ENCODE data around the gene GPR132.

The GPR132 gene

DNA sequence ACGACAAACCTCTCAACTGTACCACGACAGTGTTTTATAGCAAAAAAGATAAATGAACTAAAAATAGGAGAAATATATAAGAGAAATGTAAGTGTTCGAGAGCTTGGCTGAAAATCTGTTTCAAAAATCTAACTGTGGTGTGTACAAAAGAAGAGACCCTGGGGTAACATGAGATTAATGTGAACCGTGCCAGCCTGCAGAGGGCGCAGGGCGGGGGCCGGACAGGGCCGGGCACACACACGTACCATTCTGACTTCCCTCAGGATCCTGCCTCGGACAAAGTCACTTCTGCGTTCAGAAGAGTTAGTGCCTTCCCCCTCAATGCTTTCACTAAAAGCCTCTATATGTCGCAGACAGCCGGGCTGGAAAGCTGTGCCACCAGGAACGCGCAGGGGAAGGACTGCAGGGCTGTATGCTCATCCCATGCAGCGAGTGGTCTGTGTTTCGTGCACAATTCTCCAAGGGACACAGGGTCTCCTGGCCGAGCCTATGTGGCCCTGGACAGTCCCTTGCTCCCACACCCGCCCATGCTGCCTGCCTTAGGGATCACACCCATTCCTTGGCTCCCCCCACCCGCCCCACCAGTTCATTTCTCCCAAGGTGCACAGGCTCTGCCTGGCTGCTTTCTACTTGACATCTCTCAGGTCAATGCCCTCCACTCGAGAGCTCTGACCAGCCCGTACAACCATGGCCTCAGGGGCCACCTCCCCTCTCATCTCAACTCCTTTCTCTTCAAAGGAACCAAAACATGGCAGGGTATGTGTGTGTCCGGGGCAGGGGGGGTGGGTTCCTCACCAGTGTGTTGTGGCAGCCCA, 52.9 kb downstream of the GPR132 start:
- Histone ChIP-seq H3K27ac (ENCODE audit: insufficient read depth, low read length, poor library complexity, severe bottlenecking) (no peak overlapping the region), H3K9me3 (ENCODE audit: control insufficient read depth, low read length) (no peaks in the 10 kb centered on the region), H3K4me3 (ENCODE audit: insufficient read depth, low read depth, low read length, poor library complexity, severe bottlenecking) (no peak overlapping the region), H3K27me3 (replicated peaks; ENCODE audit: control insufficient read depth, insufficient read depth, low read length, poor library complexity, severe bottlenecking) (no peaks in the 10 kb centered on the region), H3K36me3 (ENCODE audit: control insufficient read depth, insufficient read depth, low read length) (peaks cover 26% of the 10 kb centered on the region), H3K4me1 (ENCODE audit: control insufficient read depth, insufficient read depth, low read length, poor library complexity, severe bottlenecking) (peaks cover 9% of the 10 kb centered on the region)
- no peak for DNase-seq

DNA sequence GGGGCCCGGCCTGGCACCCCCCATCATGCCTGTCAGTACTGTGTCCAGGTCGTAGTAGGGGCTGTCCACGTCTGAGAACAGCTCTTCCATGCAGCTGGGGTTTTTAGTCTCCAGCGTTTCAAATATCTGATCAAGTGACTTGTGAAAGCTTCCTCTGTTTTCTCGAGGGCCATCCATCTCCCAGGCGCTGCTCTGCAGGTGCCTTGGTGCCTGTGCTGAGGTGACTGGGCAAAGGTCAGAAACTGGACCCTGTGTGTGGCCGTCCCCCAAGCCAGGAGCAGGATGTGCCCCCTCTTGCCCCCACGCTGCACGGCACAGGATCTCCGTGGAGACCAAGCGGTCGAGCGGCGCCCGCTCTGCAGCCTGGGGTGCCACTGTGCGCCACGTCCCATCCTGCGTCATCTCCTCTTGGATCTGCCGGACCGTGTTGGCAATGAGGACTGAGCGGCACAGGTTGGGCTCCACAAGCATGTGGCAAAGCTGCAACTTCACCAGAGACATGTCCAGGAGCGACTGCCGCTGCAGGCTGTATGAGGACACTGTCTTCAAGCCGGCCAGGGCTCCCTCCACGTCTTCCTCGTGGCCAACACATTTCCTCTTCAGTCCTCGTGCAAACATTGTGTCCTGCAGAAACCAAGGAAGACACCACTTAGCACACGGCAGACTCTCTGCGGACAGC, 53.8 kb downstream of the GPR132 start:
- Histone ChIP-seq H3K27ac (ENCODE audit: insufficient read depth, low read length, poor library complexity, severe bottlenecking) (no peak overlapping the region), H3K27me3 (replicated peaks; ENCODE audit: control insufficient read depth, insufficient read depth, low read length, poor library complexity, severe bottlenecking) (no peaks in the 10 kb centered on the region), H3K9me3 (ENCODE audit: control insufficient read depth, low read length) (no peaks in the 10 kb centered on the region), H3K4me1 (ENCODE audit: control insufficient read depth, insufficient read depth, low read length, poor library complexity, severe bottlenecking) (peaks cover 9% of the 10 kb centered on the region), H3K36me3 (ENCODE audit: control insufficient read depth, insufficient read depth, low read length) (peaks cover 26% of the 10 kb centered on the region), H3K4me3 (ENCODE audit: insufficient read depth, low read depth, low read length, poor library complexity, severe bottlenecking) (no peak overlapping the region)
- DNase-seq, result no peak

DNA sequence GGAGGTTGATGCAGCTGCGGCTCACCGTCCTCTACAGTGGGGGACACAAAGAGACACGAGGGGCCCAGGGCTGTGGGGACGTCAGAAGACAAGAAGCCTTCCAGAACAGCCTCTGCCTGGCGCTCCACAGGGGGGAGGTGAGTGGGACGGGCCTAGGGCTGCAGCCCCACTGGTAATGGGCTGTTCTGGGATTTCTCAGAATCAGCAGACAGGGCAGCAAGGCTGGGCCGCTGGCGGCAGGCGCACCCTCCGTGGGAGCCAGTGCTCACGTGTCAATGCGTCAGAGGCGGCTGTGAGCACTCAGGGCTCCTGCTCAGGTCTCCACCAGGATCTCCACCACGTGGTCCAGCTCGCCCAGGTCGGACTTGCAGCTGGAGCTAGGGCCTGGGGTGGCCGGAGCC, 54.3 kb downstream of the GPR132 start:
- H3K4me1 ChIP-seq (ENCODE audit: control insufficient read depth, insufficient read depth, low read length, poor library complexity, severe bottlenecking), result peaks cover 9% of the 10 kb centered on the region
- H3K36me3 ChIP-seq (ENCODE audit: control insufficient read depth, insufficient read depth, low read length), result peaks cover 26% of the 10 kb centered on the region
- H3K4me3 ChIP-seq (ENCODE audit: insufficient read depth, low read depth, low read length, poor library complexity, severe bottlenecking), result no peak overlapping the region
- H3K9me3 ChIP-seq (ENCODE audit: control insufficient read depth, low read length), result no peaks in the 10 kb centered on the region
- DNase-seq, result no peak
- no peak overlapping the region for H3K27ac ChIP-seq (ENCODE audit: insufficient read depth, low read length, poor library complexity, severe bottlenecking)
- H3K27me3 ChIP-seq (replicated peaks; ENCODE audit: control insufficient read depth, insufficient read depth, low read length, poor library complexity, severe bottlenecking), result no peaks in the 10 kb centered on the region

DNA sequence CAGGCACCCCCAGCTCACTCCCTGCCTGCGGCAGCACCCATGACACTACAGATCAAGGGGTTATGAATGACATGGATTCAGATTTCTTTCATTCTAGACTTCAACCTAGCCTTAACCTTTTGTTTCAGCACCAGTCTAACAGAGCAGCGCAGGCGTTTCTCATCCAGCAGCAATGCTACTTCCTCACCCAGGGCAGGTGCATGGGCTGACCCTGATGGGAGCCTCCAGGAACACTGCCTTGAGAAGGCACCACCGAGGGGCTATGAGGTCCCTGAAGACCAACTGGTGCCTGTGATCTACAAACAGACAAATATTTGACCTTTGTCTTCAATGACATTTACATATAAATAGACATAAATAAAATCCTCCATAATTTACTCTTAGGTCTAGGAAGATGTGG, 55.1 kb downstream of the GPR132 start:
- no peak overlapping the region for H3K4me3 ChIP-seq (ENCODE audit: insufficient read depth, low read depth, low read length, poor library complexity, severe bottlenecking)
- peaks cover 9% of the 10 kb centered on the region for H3K4me1 ChIP-seq (ENCODE audit: control insufficient read depth, insufficient read depth, low read length, poor library complexity, severe bottlenecking)
- H3K36me3 ChIP-seq (ENCODE audit: control insufficient read depth, insufficient read depth, low read length), result peaks cover 26% of the 10 kb centered on the region
- no peak for DNase-seq
- H3K27me3 ChIP-seq (replicated peaks; ENCODE audit: control insufficient read depth, insufficient read depth, low read length, poor library complexity, severe bottlenecking), result no peaks in the 10 kb centered on the region
- H3K27ac ChIP-seq (ENCODE audit: insufficient read depth, low read length, poor library complexity, severe bottlenecking), result no peak overlapping the region
- H3K9me3 ChIP-seq (ENCODE audit: control insufficient read depth, low read length), result no peaks in the 10 kb centered on the region

DNA sequence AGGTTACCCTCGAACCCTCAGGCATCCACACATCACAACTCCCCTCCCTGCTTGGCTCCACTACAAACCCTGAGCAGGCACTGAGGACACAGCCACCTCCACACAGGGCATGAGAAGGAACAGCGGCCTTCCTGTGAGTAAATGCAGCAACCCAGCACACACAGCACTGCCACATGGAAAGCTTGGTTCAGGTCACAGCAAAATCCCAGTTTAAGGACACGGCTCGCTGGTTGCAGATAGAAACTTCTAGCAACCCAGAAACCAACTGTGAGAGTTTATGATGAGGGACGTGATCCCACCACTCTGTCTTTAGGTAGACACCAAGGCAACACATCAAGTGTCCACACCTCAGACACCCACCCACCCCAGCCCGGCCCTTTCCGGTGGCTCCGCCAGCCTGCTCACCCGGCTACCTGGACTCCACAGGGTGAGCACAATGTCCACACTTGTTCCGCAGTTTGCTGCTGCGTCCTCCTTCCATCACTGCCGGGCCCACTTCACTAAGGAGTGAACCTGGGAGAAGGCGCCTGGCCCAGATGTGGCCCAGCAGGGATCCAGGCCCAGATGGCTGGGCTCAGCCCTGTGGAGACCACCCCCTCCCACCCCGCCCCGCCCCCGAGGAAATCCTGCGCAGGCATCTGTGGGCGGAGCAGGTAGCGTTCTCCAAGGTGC, 57.5 kb downstream of the GPR132 start:
- H3K9me3 ChIP-seq (ENCODE audit: control insufficient read depth, low read length), result no peaks in the 10 kb centered on the region
- no peak for DNase-seq
- H3K4me1 ChIP-seq (ENCODE audit: control insufficient read depth, insufficient read depth, low read length, poor library complexity, severe bottlenecking), result no peaks in the 10 kb centered on the region
- no peak overlapping the region for H3K4me3 ChIP-seq (ENCODE audit: insufficient read depth, low read depth, low read length, poor library complexity, severe bottlenecking)
- no peak overlapping the region for H3K27ac ChIP-seq (ENCODE audit: insufficient read depth, low read length, poor library complexity, severe bottlenecking)
- peaks cover 26% of the 10 kb centered on the region for H3K36me3 ChIP-seq (ENCODE audit: control insufficient read depth, insufficient read depth, low read length)
- no peaks in the 10 kb centered on the region for H3K27me3 ChIP-seq (replicated peaks; ENCODE audit: control insufficient read depth, insufficient read depth, low read length, poor library complexity, severe bottlenecking)

DNA sequence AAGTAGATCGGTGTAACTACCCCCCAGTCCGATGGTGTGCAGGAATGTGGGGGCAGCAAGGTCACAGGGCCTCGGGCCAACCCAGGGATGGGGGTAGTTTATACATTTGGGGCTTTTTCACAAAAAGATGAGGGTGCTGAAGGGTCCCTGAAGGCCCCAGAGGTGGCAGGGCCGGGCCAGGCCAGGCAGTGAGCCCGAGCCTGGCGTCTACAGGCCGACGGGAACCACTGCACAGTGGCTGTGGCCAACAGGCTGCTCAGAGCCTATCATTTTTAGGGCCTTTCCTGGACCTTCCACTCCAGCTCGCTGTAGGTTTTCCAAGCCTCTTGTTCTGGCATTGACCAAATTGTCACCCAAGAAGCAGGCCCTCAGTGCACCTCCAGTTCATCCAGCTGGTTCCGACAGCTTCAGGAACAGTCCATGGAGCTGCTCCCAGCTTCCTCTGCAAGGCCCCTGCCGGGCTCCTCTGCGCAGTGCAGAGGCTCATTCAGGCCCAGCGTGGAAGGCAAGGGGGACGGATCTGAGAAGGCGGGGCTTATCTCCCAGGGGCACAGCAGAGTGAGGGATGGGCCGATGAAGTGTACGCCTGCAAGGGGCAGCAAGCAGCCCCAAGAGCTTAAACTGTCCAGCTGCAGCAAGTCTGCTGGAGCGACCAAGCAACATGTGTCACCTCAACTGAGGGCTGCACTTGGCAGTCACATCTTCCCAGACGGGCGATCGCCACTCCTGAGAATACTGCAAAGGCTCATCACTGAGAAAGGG, 58.2 kb downstream of the GPR132 start:
- no peak overlapping the region for H3K27ac ChIP-seq (ENCODE audit: insufficient read depth, low read length, poor library complexity, severe bottlenecking)
- no peak for DNase-seq
- H3K4me3 ChIP-seq (ENCODE audit: insufficient read depth, low read depth, low read length, poor library complexity, severe bottlenecking), result no peak overlapping the region
- no peaks in the 10 kb centered on the region for H3K4me1 ChIP-seq (ENCODE audit: control insufficient read depth, insufficient read depth, low read length, poor library complexity, severe bottlenecking)
- no peaks in the 10 kb centered on the region for H3K27me3 ChIP-seq (replicated peaks; ENCODE audit: control insufficient read depth, insufficient read depth, low read length, poor library complexity, severe bottlenecking)
- no peaks in the 10 kb centered on the region for H3K9me3 ChIP-seq (ENCODE audit: control insufficient read depth, low read length)
- peaks cover 26% of the 10 kb centered on the region for H3K36me3 ChIP-seq (ENCODE audit: control insufficient read depth, insufficient read depth, low read length)

DNA sequence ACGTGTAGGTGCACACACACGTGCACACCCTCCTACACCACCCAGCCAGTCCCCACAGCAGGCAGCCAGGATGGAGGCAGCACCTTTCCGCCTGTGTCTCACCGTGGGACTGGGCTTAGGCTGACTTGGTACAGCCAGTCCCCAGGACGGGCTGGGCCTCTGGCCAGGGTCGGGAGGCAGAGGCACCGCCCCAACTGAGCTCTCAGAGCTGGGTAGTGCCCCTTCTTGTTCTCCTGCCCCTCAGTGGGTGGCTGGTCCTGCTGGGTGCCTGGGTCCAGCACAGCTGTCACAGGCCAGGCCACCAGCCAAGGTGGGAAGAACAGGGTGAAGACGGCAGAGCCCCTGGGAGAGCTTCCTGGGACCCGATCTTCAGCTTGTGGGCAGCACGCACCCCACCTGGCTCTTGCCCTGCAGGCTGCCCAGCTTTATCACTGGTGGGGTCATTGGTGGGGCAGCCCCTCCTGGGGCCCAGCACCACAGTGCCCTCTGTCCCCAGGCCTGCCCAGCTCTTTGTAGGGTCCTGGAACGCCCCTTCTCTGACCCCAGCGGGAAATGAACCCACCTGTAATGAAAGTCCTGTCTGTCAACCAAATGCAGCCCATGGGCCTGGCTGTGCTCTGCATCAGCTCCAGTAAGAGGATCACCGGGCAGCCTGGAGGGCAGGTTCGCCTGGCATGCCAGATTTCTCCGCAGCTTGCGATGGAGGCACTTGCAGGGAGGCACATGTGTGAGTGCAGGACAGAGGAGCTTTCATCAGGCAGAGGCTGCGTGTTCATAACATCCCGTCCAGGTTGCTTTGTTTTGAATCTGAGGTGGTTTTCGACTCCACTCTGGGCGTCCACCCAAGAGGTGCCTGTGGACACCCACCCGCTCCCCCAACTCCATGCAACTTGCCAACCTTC, 59.0 kb downstream of the GPR132 start:
- Histone ChIP-seq H3K9me3 (ENCODE audit: control insufficient read depth, low read length) (no peaks in the 10 kb centered on the region), H3K27ac (ENCODE audit: insufficient read depth, low read length, poor library complexity, severe bottlenecking) (no peak overlapping the region)

DNA sequence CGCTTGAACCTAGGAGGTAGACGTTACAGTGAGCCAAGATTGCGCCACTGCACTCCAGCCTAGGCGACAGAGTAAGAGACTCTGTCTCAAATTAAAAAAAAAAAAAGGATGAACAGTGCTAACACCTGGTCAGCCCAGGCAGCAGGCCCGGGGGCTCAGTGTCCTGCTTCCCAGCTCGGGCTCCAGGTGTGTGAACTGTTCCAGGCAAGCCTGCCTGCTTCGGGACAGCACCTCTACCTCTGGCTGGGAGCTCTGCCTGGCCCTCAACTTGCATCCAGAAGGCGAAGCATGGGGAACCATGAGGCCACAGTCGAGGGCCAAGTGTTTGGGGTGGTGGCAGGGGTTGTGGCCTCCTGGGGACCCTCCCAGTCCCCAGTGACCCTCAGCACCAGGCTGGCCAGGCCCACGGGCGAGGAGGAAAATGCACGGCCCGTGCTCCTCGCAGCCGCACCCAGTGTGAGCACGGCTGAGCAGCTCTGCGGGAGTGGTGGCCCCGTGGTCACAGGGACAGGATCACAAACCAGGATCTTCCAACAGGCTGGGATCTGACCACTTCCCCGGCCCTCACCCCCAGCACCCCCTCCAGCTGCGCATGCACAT, 59.8 kb downstream of the GPR132 start:
- H3K9me3 ChIP-seq (ENCODE audit: control insufficient read depth, low read length), result no peaks in the 10 kb centered on the region

More for the DNA sequence above, 59.0 kb downstream of the GPR132 start:
- Histone ChIP-seq H3K36me3 (ENCODE audit: control insufficient read depth, insufficient read depth, low read length) (peaks cover 20% of the 10 kb centered on the region), H3K4me3 (ENCODE audit: insufficient read depth, low read depth, low read length, poor library complexity, severe bottlenecking) (no peak overlapping the region), H3K27me3 (replicated peaks; ENCODE audit: control insufficient read depth, insufficient read depth, low read length, poor library complexity, severe bottlenecking) (no peaks in the 10 kb centered on the region), H3K4me1 (ENCODE audit: control insufficient read depth, insufficient read depth, low read length, poor library complexity, severe bottlenecking) (no peaks in the 10 kb centered on the region)
- DNase-seq, result no peak

More for the DNA sequence above, 59.8 kb downstream of the GPR132 start:
- Histone ChIP-seq H3K36me3 (ENCODE audit: control insufficient read depth, insufficient read depth, low read length) (peaks cover 14% of the 10 kb centered on the region), H3K4me3 (ENCODE audit: insufficient read depth, low read depth, low read length, poor library complexity, severe bottlenecking) (no peak overlapping the region), H3K27me3 (replicated peaks; ENCODE audit: control insufficient read depth, insufficient read depth, low read length, poor library complexity, severe bottlenecking) (no peaks in the 10 kb centered on the region), H3K27ac (ENCODE audit: insufficient read depth, low read length, poor library complexity, severe bottlenecking) (no peak overlapping the region), H3K4me1 (ENCODE audit: control insufficient read depth, insufficient read depth, low read length, poor library complexity, severe bottlenecking) (no peaks in the 10 kb centered on the region)
- DNase-seq, result no peak

Measured in effector memory CD4-positive, alpha-beta T cell (primary cell).